ENCODE measurements around the gene FBXL15.

The FBXL15 gene

DNA sequence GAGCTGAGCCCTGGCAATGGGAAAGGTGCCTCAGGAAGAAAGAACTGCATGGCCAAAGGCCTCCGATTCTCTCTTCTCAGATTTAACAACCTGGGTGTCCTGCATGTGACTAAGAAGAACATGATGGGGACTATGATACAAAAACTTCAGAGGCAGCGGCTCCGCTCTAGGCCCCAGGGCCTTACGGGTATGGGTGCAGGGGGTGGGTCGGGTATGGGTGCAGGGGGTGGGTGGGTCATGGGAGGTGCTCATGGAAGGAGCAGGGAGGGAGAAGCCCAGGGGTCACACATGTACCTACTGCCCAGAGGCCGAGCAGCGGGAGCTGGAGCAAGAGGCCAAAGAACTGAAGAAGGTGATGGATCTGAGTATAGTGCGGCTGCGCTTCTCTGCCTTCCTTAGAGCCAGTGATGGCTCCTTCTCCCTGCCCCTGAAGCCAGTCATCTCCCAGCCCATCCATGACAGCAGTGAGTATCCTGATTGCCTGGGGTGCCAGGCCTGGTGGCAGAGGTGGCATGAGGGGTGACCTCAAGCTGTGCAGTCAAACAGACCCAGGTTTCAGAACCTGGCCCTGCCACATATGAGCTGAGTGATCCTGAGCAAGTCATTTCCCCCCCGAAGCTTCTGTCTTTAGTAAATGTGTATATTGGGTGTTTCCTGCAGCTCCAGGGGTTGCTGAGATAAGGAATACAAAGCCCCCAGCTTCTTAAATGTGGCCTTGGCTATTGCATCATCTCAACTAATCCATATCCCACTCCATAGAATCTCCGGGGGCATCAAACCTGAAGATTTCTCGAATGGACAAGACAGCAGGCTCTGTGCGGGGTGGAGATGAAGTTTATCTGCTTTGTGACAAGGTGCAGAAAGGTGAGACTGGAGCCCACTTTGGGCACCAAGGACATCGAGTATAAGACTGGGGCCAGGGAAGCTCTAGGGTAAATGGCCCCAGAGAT, 23.1 kb upstream of the FBXL15 start:
- no peak overlapping the region for H3K4me3 ChIP-seq (ENCODE audit: low read depth, low read length)
- no peak for DNase-seq (ENCODE audit: low read depth)

DNA sequence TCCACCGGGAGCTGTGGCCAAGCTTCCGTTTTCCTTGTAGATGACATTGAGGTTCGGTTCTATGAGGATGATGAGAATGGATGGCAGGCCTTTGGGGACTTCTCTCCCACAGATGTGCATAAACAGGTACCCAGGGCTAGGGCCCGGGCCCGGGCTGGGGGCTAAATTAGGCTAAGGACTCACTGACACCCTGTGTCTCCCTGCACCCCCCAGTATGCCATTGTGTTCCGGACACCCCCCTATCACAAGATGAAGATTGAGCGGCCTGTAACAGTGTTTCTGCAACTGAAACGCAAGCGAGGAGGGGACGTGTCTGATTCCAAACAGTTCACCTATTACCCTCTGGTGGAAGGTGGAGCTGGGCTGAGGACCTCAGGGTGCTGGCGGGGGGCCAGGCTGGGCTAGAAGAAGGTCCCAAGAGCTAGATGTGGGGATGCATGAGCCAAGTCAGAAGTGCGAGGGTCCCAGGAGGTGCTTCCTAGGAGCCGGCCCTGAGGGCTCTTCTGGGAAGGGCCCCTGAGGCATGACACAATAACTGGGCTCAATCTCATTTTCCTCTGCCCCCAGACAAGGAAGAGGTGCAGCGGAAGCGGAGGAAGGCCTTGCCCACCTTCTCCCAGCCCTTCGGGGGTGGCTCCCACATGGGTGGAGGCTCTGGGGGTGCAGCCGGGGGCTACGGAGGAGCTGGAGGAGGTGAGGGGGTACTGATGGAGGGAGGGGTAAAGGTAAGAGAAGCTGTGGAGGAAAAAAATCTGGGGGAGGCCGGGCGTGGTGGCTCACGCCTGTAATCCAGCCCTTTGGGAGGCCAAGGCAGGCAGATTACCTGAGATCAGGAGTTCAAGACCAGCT, 22.2 kb upstream of the FBXL15 start:
- H3K4me3 ChIP-seq (ENCODE audit: low read depth, low read length): no peak overlapping the region
- DNase-seq (ENCODE audit: low read depth): no peak

DNA sequence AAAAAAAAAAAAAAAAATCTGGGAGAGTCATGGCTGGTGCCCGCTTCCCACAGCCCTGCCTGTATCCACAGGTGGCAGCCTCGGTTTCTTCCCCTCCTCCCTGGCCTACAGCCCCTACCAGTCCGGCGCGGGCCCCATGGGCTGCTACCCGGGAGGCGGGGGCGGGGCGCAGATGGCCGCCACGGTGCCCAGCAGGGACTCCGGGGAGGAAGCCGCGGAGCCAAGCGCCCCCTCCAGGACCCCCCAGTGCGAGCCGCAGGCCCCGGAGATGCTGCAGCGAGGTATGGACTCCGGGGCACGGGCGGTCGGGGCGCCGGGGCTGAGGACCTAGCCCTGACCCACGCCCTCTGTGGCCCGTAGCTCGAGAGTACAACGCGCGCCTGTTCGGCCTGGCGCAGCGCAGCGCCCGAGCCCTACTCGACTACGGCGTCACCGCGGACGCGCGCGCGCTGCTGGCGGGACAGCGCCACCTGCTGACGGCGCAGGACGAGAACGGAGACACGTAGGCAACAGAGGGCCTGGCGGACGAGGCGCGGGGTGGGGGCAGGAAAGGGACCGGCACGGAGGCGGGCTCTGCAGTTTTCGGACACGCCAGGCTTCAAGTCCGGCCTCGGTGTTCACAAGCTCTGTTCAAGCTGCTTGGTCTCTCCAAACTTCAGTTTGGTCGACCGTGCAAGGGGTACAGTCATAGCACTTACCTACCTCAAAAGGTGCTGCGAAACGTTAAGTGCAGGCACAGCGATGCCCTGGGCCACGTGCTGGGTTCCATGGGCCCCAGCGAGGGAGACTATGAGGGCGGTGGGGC, 21.2 kb upstream of the FBXL15 start:
- H3K4me3 ChIP-seq (ENCODE audit: low read depth, low read length): peak overlapping the region; percentile 57

DNA sequence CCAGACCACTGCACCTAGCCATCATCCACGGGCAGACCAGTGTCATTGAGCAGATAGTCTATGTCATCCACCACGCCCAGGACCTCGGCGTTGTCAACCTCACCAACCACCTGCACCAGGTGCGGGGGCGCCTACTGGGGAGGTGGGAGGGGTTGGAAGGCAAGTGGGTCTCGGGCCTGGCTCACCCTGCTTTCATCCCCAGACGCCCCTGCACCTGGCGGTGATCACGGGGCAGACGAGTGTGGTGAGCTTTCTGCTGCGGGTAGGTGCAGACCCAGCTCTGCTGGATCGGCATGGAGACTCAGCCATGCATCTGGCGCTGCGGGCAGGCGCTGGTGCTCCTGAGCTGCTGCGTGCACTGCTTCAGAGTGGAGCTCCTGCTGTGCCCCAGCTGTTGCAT, 20.6 kb upstream of the FBXL15 start:
- H3K4me3 ChIP-seq (ENCODE audit: low read depth, low read length): no peak overlapping the region

More for the DNA sequence above, 21.2 kb upstream of the FBXL15 start:
- no peak for DNase-seq (ENCODE audit: low read depth)

DNA sequence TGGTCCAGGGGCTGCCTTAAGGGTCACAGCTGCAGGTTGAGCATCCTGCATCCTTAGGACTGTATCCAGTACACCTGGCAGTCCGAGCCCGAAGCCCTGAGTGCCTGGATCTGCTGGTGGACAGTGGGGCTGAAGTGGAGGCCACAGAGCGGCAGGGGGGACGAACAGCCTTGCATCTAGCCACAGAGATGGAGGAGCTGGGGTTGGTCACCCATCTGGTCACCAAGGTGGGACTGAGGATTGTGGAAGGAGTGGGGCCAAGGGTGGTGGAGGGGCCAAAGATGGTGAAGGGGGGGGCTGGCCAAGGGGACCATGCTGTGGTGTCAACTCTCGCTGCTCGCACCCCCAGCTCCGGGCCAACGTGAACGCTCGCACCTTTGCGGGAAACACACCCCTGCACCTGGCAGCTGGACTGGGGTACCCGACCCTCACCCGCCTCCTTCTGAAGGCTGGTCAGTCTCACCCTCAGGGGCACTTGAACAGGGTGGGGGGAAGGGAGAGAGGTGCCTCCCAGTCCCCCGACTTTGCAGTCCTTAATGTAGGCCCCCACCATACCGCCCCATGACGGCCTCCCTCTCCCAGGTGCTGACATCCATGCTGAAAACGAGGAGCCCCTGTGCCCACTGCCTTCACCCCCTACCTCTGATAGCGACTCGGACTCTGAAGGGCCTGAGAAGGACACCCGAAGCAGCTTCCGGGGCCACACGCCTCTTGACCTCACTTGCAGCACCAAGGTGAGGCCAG, 19.9 kb upstream of the FBXL15 start:
- no peak overlapping the region for H3K4me3 ChIP-seq (ENCODE audit: low read depth, low read length)
- no peak for DNase-seq (ENCODE audit: low read depth)

More for the DNA sequence above, 20.6 kb upstream of the FBXL15 start:
- DNase-seq (ENCODE audit: low read depth): no peak

DNA sequence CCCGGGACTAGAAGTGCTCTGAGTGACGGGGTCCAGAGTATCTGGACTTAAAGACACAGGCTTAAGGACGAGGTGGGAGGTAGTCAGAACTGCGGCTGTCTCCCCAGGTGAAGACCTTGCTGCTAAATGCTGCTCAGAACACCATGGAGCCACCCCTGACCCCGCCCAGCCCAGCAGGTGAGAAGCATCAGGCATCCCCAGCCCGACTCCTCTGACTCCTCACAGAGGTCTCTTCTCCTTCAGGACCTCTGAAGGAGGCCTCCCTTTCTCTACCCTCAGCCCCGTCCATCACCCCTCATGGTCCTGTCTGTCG, 19.3 kb upstream of the FBXL15 start:
- DNase-seq (ENCODE audit: low read depth): no peak
- no peak overlapping the region for H3K4me3 ChIP-seq (ENCODE audit: low read depth, low read length)

DNA sequence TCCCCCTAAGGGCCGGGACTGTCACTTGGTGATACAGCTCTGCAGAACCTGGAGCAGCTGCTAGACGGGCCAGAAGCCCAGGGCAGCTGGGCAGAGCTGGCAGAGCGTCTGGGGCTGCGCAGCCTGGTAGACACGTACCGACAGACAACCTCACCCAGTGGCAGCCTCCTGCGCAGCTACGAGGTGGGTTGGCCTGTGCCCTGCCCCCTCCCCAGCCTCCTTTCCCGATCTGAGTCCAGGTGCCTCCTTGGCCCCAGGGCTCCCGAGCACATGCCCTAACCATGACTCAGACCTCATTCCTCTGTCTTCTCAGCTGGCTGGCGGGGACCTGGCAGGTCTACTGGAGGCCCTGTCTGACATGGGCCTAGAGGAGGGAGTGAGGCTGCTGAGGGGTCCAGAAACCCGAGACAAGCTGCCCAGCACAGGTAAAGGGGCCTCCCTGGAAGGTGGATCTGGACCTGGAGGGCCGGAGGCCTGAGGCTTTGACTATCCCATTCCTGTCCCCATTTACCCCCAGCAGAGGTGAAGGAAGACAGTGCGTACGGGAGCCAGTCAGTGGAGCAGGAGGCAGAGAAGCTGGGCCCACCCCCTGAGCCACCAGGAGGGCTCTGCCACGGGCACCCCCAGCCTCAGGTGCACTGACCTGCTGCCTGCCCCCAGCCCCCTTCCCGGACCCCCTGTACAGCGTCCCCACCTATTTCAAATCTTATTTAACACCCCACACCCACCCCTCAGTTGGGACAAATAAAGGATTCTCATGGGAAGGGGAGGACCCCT, 18.7 kb upstream of the FBXL15 start:
- no peak overlapping the region for H3K4me3 ChIP-seq (ENCODE audit: low read depth, low read length)
- no peak for DNase-seq (ENCODE audit: low read depth)

DNA sequence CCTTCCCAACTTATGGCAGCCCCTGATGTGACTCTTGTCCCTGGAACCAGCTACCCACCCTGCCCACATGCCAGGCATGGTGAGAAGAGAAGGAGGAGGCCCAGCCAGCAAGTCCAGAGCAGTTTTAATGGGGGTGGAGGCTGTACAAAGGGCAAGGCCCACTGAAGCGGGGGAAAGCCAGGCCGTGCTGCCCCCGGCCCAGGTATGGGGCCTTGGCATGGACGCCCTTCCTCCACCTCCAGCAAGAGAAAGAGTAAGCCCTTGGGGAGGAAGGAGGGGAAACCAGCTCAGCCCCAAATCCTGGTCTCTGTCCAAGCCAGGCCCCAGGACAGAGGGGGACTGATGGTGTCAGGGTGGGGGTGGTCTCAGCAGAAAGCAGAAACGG, 18.1 kb upstream of the FBXL15 start:
- H3K4me3 ChIP-seq (ENCODE audit: low read depth, low read length): no peak overlapping the region
- DNase-seq (ENCODE audit: low read depth): no peak

DNA sequence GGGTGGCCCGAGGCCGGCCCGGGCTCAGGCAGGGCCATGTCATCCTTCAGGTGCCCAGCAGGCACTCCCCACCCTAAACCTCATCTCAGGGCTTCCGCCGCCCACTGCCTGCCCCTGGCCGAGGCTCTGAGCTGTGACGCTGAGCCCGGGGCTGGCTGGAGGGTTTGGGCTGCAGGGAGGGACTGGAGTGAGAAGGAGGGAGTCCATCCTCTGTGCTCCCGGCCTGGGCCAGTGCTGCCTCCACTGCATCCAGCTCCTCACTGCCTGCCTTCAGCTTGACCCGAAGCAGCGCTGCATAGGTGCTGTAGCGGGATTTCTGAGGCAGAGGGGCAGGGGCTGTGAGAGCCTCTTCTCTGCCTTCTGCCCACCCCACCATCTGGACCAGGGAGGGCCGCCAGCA, 17.5 kb upstream of the FBXL15 start:
- no peak for DNase-seq (ENCODE audit: low read depth)
- no peak overlapping the region for H3K4me3 ChIP-seq (ENCODE audit: low read depth, low read length)

DNA sequence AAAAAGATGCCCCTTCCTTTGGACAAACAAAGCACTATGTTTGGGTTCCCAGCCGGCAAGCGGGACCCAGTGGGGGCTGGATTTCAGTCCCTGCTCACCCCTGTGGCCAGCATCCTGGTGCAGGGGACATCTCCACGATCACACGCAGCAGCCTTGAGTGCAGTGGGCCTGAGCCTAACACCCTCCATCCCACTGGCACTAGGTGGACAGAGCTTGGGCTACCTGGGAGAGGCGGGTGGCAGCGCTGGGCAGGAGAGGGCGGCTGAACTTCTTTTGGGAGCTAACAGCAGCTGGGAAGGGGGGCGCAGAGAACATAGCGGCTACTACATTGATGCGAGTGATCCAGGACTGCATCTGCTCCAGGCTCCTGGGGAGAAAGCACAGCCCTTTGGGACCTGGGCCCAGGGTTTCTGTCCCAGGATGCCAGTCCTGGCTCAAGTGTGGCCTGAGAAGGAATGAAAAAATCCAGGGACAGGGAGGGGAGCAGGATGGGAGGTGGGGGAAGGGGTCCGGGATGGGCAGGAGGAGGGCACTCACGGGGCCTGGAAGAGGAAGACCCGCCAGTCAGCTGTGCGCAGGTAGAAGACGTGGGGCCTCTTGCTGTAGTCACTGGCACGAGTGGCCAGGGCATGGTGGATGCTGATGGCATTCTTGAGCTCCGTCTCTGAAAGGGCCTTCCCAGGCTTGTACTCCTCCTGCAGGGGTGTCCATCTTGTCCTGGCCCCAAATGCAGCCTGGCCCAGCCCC, 16.1 kb upstream of the FBXL15 start:
- DNase-seq (ENCODE audit: low read depth): no peak
- no peak overlapping the region for H3K4me3 ChIP-seq (ENCODE audit: low read depth, low read length)

DNA sequence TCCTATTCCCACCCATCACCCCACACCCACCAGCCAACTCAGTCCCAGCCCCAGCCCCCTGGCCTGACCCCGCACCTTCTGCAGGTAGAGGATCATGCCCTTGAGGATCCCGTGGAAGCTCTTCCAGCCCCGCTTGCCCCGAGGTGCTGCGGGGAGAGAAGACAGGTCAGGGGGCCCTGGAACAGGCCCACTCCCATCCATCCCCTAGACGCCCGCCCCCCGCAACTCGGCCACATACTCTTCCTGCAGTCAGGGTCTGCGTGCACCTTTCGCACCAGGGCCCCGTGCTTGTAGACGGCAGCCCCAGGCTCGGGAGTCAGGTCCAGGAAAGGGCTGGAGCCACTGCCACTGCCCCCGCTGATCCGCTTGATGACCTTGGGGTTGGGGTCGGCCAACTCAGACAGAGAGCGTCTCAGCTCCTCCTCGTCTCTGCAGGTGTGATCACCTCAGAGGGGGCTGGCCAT, 15.5 kb upstream of the FBXL15 start:
- DNase-seq (ENCODE audit: low read depth): no peak
- no peak overlapping the region for H3K4me3 ChIP-seq (ENCODE audit: low read depth, low read length)

DNA sequence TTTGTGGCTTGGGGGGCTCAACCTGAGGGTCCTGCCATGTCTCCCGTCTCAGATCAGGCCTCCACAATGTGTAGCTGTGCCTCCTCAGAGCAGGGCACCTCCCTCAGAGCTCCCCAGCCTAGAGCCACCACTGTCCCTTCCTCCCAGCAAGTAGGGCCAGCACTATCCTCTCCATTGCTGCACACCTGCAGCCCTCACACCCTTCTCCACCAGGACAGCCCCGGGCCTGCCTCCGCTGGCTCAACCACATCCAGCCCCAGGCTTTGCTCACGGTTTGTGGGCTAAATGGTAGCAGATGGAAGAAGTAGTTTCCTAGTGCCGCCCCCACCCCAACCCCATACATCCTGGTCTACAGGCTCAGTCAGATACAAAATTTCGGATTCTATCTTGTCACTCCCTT, 15.0 kb upstream of the FBXL15 start:
- no peak for DNase-seq (ENCODE audit: low read depth)
- H3K4me3 ChIP-seq (ENCODE audit: low read depth, low read length): no peak overlapping the region

DNA sequence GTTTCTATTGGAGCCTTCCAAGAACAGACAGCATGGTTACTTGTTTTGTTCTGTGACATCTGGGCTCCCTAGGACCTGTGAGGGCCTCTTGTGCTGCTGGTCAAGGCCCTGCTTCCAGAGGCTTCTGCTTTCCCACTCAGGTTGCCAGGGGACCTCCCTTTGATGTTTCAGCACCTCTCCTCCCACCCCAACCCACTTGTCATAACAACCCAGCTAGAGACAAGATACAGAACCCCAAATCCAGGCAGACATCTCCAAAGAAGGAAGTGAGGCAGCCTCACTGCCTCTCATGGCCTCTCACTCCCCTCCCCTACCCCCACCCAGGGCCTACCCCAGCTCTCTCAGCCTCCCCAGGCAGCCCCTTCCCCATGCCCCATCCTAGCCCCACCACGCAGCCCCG, 13.8 kb upstream of the FBXL15 start:
- DNase-seq (ENCODE audit: low read depth): no peak
- no peak overlapping the region for H3K4me3 ChIP-seq (ENCODE audit: low read depth, low read length)

DNA sequence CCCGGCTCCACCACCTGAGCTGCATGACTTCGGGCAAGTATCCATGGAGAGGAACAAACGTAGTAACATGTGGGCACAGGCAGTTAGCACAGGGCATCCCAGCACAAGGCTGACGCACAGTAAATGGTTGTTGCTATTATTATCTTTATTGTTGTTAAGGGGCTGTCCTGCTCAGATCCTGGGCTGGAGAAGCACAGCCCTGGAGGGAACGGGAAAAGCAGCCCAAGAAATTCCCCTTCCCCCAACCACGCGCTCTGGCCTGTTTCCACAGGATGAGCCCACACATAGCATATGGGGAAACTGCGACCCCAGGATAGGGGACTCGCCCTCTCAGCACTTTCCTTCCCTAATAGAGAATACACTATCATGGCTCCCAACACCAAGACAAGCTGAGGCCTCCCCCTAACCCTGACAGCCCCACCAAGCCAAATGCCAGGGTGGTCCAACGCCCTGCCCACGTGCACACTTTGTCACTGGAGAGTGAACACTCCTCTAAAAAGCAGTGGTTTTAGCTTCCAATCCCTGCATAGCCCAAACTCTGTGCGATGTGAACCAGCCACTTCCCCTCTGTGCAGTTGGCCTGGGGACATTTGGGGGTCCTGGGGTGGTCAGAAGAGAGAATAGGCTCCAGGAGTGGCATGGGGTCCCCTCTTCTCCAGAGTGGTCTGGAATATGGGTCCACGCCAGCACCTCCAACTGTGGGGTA, 13.1 kb upstream of the FBXL15 start:
- H3K4me3 ChIP-seq (ENCODE audit: low read depth, low read length): no peak overlapping the region
- DNase-seq (ENCODE audit: low read depth): no peak

DNA sequence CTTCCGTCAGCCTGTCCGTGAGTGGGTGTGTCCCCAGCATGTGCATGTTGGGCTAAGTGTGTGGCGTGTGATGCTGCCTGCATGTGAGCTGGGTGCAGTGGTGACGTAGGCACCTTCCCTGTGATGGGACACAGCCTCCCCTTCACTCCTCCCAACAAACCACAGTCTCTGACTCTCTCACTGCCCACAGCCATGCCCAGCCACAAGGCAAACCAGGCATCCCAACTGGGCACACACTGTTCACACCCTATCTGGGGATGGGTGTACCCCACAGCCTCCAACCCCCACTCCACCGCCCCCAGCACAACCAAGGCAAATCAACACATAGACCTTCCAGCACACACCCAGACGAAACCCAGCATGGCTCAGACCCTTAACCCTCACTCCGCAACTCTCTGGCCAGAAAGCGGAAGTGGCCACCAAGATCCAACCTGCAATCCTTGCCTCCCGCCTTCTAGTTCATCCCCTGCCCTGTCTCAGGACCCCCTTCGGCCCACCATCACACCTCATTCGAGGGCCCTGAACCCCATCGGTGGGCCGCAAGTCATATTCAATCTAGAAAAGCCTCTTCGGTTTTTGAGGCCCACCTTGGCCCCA, 12.4 kb upstream of the FBXL15 start:
- peak overlapping the region; percentile 55 for H3K4me3 ChIP-seq (ENCODE audit: low read depth, low read length)
- DNase-seq (ENCODE audit: low read depth): no peak

DNA sequence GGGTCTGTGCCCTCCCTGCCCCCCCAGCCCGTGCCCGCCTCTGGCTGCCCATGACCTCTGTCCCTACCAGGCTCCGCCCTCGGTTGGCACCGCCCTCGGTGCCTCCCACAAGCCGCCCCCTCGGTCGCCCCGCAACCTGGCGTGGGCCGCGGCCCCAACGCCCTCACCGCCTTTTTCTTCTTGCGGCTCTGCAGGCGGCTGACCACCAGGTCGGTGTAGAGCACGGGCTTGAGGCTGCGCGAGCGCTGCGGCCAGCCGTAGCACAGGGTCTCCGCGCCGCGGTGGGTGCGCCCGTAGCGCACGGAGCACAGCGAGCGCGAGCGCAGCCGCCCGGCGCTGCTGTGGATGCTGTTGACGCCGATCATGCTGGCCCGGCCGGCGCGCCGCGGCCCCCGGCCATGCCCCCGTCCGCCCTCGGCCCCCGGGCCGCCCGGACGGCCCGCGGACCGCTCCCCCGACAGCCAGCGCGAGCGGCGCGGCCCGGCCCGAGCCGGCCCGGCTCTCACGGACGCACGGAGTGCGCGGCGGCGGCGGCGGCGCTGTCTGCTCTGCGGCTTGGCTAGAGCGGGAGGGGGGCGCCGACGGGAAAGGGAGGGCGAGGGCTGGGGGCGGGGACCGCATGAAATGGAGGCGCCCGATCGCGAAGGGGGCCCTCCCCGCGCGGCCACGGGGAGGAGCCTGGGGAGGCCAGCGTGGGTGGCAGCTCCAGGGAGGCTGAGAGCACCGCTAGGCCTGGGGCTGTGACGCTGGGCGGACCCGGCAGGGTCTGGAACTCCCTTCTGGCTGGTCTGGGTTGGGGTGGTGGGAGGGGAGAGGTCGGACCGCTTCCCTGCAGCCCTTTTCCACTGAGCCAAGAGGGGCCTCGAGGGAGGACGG, 11.7 kb upstream of the FBXL15 start:
- no peak for DNase-seq (ENCODE audit: low read depth)
- peak overlapping the region; percentile 55 for H3K4me3 ChIP-seq (ENCODE audit: low read depth, low read length)
